Natural killer cell (primary cell): ENCODE results near the gene VRK1. TPM values are rescaled to one million over a fixed set of nuclear protein-coding genes. Genes with fewer than 3 reads are reported as not detected.

Source experiments
- ATAC-seq, 3 donors: fragments of 150-1000 bp in 2 of 3; fragments of 200-7000 bp in 1 of 3; cut with Tn5 transposase; 1 replicate in 1 of 3; 2 replicates in 2 of 3; pipeline ENCODE4 v1.10.0; 2021; ENCODE audit warnings: mild to moderate bottlenecking in 2 of 3, moderate library complexity in 2 of 3
- DNase-seq, 2 donors: peaks; one replicate each; pipeline versions ENCODE4 v3.0.0 to v3.0.0-alpha.2; 2013 to 2021; ENCODE audit warnings: mixed read lengths in 1 of 2
- H3K27ac ChIP-seq: one replicate; pipeline ENCODE4 v1.5.1; 2013; ENCODE audit warnings: mild to moderate bottlenecking, low read length
- H3K27me3 ChIP-seq: one replicate; pipeline ENCODE4 v1.6.1; 2013; ENCODE audit warnings: low read length; ENCODE audit not compliant: control insufficient read depth, insufficient read depth
- H3K36me3 ChIP-seq: one replicate; pipeline ENCODE4 v1.6.1; 2013; ENCODE audit warnings: low read length; ENCODE audit not compliant: control insufficient read depth, insufficient read depth
- H3K4me1 ChIP-seq: one replicate; pipeline ENCODE4 v1.6.1; 2013; ENCODE audit warnings: low read length; ENCODE audit not compliant: control insufficient read depth, insufficient read depth
- H3K4me3 ChIP-seq: one replicate; pipeline ENCODE4 v1.5.1; 2013; ENCODE audit warnings: low read length
- H3K9me3 ChIP-seq: one replicate; pipeline ENCODE4 v1.6.1; 2013; ENCODE audit warnings: low read length; ENCODE audit not compliant: control insufficient read depth, insufficient read depth
- H3K27ac Mint-ChIP-seq, 2 donors: one replicate each; pipeline ENCODE4 v1.8.0; 2022; ENCODE audit warnings: mild to moderate bottlenecking in 2 of 2, mixed read lengths in 2 of 2, moderate library complexity in 1 of 2
- H3K27me3 Mint-ChIP-seq, 2 donors: one replicate each; pipeline ENCODE4 v1.8.0; 2022; ENCODE audit warnings: low read depth in 2 of 2, mixed read lengths in 2 of 2
- H3K36me3 Mint-ChIP-seq: one replicate; pipeline ENCODE4 v1.8.0; 2022; ENCODE audit warnings: mixed read lengths
- H3K4me1 Mint-ChIP-seq, 2 donors: one replicate each; pipeline ENCODE4 v1.8.0; 2022; ENCODE audit warnings: mixed read lengths in 2 of 2
- H3K4me3 Mint-ChIP-seq: one replicate; pipeline ENCODE4 v1.8.0; 2022; ENCODE audit warnings: mild to moderate bottlenecking, moderate library complexity, mixed read lengths
- H3K9me3 Mint-ChIP-seq, 2 donors: one replicate each; pipeline ENCODE4 v1.8.0; 2022; ENCODE audit warnings: mixed read lengths in 2 of 2
- CTCF ChIP-seq: fragments of 200-600 bp; IDR thresholded peaks from one replicate; pipeline ENCODE4 v1.8.0; 2022; ENCODE audit warnings: antibody characterized with exemption
- WGBS: methylation state at CpG from one replicate; pipeline ENCODE4 v1.1.7; 2013; ENCODE audit warnings: missing lambda C conversion rate; ENCODE audit not compliant: insufficient coverage; 5-methylcytosine and 5-hydroxymethylcytosine counted together
- intact Hi-C: fragments of 100-400 bp; cut with micrococcal nuclease; formaldehyde crosslinking; loops from one replicate; pipeline ENCODE4 v1.14.2; 2022
- total RNA-seq, 4 donors: library from RNA; stranded (reverse); fragments of 120-200 nt in 1 of 4; gene quantifications; one replicate each; pipeline versions ENCODE4 v1.2.3 to v1.2.4, GENCODE V29; 2013 to 2022

VRK1 gene
- total RNA-seq, 3 donors from 2014 or later (not counting 1 experiment from before 2014, with no cell fraction given), result 34.4 to 40.6 (median 37.3) TPM

GRCh38 chr14:96751505-96751904 is 45.7 kb upstream of the VRK1 start:
- intact Hi-C loops, result no loop called here
- H3K4me1 Mint-ChIP-seq, result no peaks in the 10 kb centered on the region
- H3K4me3 Mint-ChIP-seq, result no peak overlapping the region
- no peaks in the 10 kb centered on the region for H3K9me3 ChIP-seq
- no peaks in the 10 kb centered on the region for H3K4me1 ChIP-seq
- no peaks in the 10 kb centered on the region for H3K27me3 ChIP-seq
- H3K36me3 ChIP-seq, result no peaks in the 10 kb centered on the region
- peaks cover 0 to 8% of the 10 kb centered on the region in 2 donors for H3K27me3 Mint-ChIP-seq
- no peak overlapping the region for H3K4me3 ChIP-seq
- no peaks in the 10 kb centered on the region for H3K36me3 Mint-ChIP-seq
- H3K9me3 Mint-ChIP-seq, result no peaks in the 10 kb centered on the region
- H3K27ac Mint-ChIP-seq, result no peak overlapping the region
- H3K27ac ChIP-seq, result no peak overlapping the region
- WGBS, result 51% methylated on average over 3 of the region's 3 CpGs
- TF ChIP-seq CTCF, result no peak
- ATAC-seq (no peak), DNase-seq (no peak)

GRCh38 chr14:96752125-96752524 is 45.1 kb upstream of the VRK1 start:
- H3K27ac Mint-ChIP-seq, result no peak overlapping the region
- Histone ChIP-seq H3K27me3 (no peaks in the 10 kb centered on the region), H3K4me3 (no peak overlapping the region), H3K9me3 (no peaks in the 10 kb centered on the region), H3K27ac (no peak overlapping the region), H3K4me1 (no peaks in the 10 kb centered on the region), H3K36me3 (no peaks in the 10 kb centered on the region)
- no peaks in the 10 kb centered on the region for H3K36me3 Mint-ChIP-seq
- H3K9me3 Mint-ChIP-seq, result no peaks in the 10 kb centered on the region
- no peaks in the 10 kb centered on the region for H3K4me1 Mint-ChIP-seq
- intact Hi-C loops, result no loop called here
- no peak for TF ChIP-seq CTCF
- ATAC-seq (no peak), DNase-seq (no peak)
- H3K4me3 Mint-ChIP-seq, result no peak overlapping the region
- peaks cover 0 to 9% of the 10 kb centered on the region in 2 donors for H3K27me3 Mint-ChIP-seq
- WGBS, result 87% methylated on average over 5 of the region's 5 CpGs

GRCh38 chr14:96752594-96752993 is 44.6 kb upstream of the VRK1 start:
- Mint-ChIP-seq H3K4me3 (no peak overlapping the region), H3K27me3 (peaks cover 0 to 9% of the 10 kb centered on the region in 2 donors), H3K9me3 (no peaks in the 10 kb centered on the region), H3K36me3 (no peaks in the 10 kb centered on the region), H3K4me1 (no peaks in the 10 kb centered on the region), H3K27ac (no peak overlapping the region)
- no peaks in the 10 kb centered on the region for H3K4me1 ChIP-seq
- DNase-seq (no peak), ATAC-seq (no peak)
- TF ChIP-seq CTCF, result no peak
- no peak overlapping the region for H3K27ac ChIP-seq
- no peaks in the 10 kb centered on the region for H3K9me3 ChIP-seq
- no peaks in the 10 kb centered on the region for H3K36me3 ChIP-seq
- intact Hi-C loops, result no loop called here
- H3K4me3 ChIP-seq, result no peak overlapping the region
- no peaks in the 10 kb centered on the region for H3K27me3 ChIP-seq
- 82% methylated on average over 3 of the region's 3 CpGs for WGBS

- no peak for DNase-seq
- Mint-ChIP-seq H3K4me3 (no peak overlapping the region), H3K4me1 (no peaks in the 10 kb centered on the region), H3K9me3 (no peaks in the 10 kb centered on the region), H3K27me3 (peaks cover 7 to 22% of the 10 kb centered on the region in 2 donors), H3K27ac (no peak overlapping the region), H3K36me3 (no peaks in the 10 kb centered on the region)
- Histone ChIP-seq H3K4me1 (no peaks in the 10 kb centered on the region), H3K9me3 (no peaks in the 10 kb centered on the region), H3K36me3 (no peaks in the 10 kb centered on the region), H3K27me3 (no peaks in the 10 kb centered on the region), H3K4me3 (no peak overlapping the region), H3K27ac (no peak overlapping the region)
- intact Hi-C loops, result no loop called here
- no peak for ATAC-seq
- WGBS, result 90% methylated on average over 6 of the region's 8 CpGs
- no peak for TF ChIP-seq CTCF
These were observed 42.9 kb upstream of the VRK1 start for GRCh38 chr14:96754162-96754844.
